GM12801 (cell line): ENCODE results near the gene DMD.

Experiments used
- TF ChIP-seq, protein P1 (sequence below): IDR thresholded peaks from one replicate; pipeline ENCODE4 v1.5.1; 2011; ENCODE audit warnings: control low read depth; ENCODE audit not compliant: insufficient read length; ENCODE audit errors: extremely low read depth

DMD gene

GRCh38 chrX:31329298-31329697, 1882.1 kb downstream of the DMD start:
- TF ChIP-seq, protein P1, sequence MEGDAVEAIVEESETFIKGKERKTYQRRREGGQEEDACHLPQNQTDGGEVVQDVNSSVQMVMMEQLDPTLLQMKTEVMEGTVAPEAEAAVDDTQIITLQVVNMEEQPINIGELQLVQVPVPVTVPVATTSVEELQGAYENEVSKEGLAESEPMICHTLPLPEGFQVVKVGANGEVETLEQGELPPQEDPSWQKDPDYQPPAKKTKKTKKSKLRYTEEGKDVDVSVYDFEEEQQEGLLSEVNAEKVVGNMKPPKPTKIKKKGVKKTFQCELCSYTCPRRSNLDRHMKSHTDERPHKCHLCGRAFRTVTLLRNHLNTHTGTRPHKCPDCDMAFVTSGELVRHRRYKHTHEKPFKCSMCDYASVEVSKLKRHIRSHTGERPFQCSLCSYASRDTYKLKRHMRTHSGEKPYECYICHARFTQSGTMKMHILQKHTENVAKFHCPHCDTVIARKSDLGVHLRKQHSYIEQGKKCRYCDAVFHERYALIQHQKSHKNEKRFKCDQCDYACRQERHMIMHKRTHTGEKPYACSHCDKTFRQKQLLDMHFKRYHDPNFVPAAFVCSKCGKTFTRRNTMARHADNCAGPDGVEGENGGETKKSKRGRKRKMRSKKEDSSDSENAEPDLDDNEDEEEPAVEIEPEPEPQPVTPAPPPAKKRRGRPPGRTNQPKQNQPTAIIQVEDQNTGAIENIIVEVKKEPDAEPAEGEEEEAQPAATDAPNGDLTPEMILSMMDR, result no peak

GRCh38 chrX:31323658-31324057, 1887.7 kb downstream of the DMD start:
- TF ChIP-seq, protein P1, result no peak

GRCh38 chrX:31320740-31321139, 1890.6 kb downstream of the DMD start:
- TF ChIP-seq, protein P1, result no peak

- TF ChIP-seq, protein P1, result no peak
These were observed 1891.8 kb downstream of the DMD start for GRCh38 chrX:31319586-31319985.

DNA sequence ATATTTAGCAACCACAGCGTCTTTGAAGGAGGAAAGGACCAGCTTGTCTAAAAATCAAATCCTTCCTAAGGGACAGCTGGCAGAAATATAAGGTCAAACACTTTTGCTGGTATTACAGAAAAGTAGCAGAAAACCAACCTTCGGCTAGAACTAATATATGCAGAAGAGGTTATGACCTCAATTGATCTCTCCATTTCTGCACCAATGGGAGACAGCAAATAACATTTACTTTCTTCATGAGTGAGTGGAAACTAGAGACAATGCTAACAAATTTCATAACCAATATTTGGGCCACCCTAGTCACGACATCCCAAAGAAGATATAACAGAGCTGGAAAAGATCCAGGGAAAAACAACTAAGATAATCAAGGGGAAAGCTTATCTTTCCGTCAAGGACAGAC, 1892.5 kb downstream of the DMD start:
- TF ChIP-seq, protein P1, result no peak

GRCh38 chrX:31316340-31316991, 1894.9 kb downstream of the DMD start:
- TF ChIP-seq, protein P1, result no peak

GRCh38 chrX:31314921-31315320, 1896.4 kb downstream of the DMD start:
- TF ChIP-seq, protein P1, result no peak

GRCh38 chrX:31307952-31308351, 1903.4 kb downstream of the DMD start:
- TF ChIP-seq, protein P1, result no peak
